Measurements from ENCODE around the gene RUSC1.
"Not testable (repeated sequence)": the region's sequence is repeated elsewhere in the genome, so short reads cannot be mapped to it uniquely, and the experiment has no call there.

The RUSC1 gene

DNA sequence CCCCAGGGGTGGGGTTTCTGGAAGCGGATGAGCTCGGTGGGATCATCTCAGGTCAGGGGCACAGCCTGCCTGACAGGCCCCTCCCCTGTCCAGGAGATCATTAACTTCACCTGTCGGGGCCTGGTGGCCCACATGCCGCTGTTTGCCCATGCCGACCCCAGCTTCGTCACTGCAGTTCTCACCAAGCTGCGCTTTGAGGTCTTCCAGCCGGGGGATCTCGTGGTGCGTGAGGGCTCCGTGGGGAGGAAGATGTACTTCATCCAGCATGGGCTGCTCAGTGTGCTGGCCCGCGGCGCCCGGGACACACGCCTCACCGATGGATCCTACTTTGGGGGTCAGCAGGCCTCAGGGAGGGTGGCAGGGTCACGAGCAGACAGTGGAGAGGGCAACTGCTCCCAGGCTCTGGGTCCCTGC lies 35.1 kb upstream of the RUSC1 start:
- H3K9me3 ChIP-seq (ENCODE audit: low read length), result no peaks in the 10 kb centered on the region
- H2AFZ ChIP-seq (ENCODE audit: low read depth, low read length), result no peak overlapping the region
- no peaks in the 10 kb centered on the region for H3K27me3 ChIP-seq (ENCODE audit: insufficient read depth, low read length)
- no peak overlapping the region for H3K4me3 ChIP-seq (ENCODE audit: low read length)
- peaks cover 49% of the 10 kb centered on the region for H3K36me3 ChIP-seq (ENCODE audit: insufficient read depth, low read length)
- no peaks in the 10 kb centered on the region for H3K4me1 ChIP-seq (ENCODE audit: insufficient read depth, low read length)

DNA sequence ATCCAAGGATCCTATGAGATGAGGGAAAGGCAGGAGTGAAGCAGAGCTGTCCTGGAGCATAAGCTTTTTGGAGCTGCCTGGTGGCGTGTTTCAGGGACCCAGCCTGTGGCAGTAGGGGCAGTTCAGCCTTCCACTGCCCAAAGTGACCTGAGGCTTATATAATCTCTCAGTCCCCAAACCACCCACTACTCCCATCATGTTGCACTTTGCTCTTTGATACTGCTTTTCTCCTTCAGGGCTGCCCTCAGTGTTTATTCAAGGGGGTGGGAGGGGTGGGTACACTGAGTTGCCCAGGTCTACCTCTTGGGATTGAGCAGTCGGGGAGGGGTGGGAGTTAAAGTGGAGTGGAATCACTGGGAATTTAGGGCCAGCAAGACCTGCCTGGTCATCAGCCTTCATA lies 34.1 kb upstream of the RUSC1 start:
- no peaks in the 10 kb centered on the region for H3K4me1 ChIP-seq (ENCODE audit: insufficient read depth, low read length)
- H3K36me3 ChIP-seq (ENCODE audit: insufficient read depth, low read length), result peaks cover 49% of the 10 kb centered on the region
- H3K4me3 ChIP-seq (ENCODE audit: low read length), result no peak overlapping the region
- no peaks in the 10 kb centered on the region for H3K9me3 ChIP-seq (ENCODE audit: low read length)
- no peaks in the 10 kb centered on the region for H3K27me3 ChIP-seq (ENCODE audit: insufficient read depth, low read length)
- H2AFZ ChIP-seq (ENCODE audit: low read depth, low read length), result no peak overlapping the region

DNA sequence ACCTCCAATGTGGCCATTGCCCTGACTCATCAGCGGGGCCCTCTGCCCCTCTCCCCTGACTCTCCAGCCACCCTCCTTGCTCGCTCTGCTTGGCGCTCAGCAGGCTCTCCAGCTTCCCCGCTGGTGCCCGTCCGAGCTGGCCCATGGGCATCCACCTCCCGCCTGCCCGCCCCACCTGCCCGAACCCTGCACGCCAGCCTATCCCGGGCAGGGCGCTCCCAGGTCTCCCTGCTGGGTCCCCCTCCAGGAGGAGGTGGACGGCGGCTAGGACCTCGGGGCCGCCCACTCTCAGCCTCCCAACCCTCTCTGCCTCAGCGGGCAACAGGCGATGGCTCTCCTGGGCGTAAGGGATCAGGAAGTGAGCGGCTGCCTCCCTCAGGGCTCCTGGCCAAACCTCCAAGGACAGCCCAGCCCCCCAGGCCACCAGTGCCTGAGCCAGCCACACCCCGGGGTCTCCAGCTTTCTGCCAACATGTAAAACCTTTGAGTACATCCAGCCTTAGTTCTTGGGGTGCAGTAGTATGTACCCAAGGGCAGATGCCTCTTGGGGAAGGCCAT lies 32.6 kb upstream of the RUSC1 start:
- Histone ChIP-seq H3K4me3 (ENCODE audit: low read length) (no peak overlapping the region), H3K9me3 (ENCODE audit: low read length) (no peaks in the 10 kb centered on the region), H3K4me1 (ENCODE audit: insufficient read depth, low read length) (no peaks in the 10 kb centered on the region), H3K27me3 (ENCODE audit: insufficient read depth, low read length) (no peaks in the 10 kb centered on the region), H2AFZ (ENCODE audit: low read depth, low read length) (no peak overlapping the region), H3K36me3 (ENCODE audit: insufficient read depth, low read length) (peaks cover 39% of the 10 kb centered on the region)

DNA sequence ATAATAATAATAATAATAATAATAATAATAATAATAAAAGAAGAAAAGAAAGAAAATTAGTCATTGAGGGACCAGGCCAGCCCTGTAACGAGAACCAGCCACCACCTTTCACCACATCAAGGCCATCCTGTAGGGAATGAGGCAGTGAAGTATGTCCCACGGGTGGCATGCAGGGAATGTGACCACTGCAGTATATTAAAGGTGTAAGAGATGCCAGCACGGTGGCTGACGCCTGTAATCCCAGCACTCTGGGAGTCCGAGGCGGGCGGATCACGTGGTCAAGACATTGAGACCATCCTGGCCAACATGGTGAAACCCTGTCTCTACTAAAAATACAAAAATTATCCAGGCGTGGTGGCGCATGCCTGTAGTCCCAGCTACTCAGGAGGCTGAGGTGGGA lies 29.7 kb upstream of the RUSC1 start:
- peaks cover 22% of the 10 kb centered on the region for H3K27me3 ChIP-seq (ENCODE audit: insufficient read depth, low read length)
- not testable (repeated sequence) for H3K4me1 ChIP-seq (ENCODE audit: insufficient read depth, low read length); H3K4me3 ChIP-seq (ENCODE audit: low read length); H2AFZ ChIP-seq (ENCODE audit: low read depth, low read length)
- H3K9me3 ChIP-seq (ENCODE audit: low read length), result peaks cover 15% of the 10 kb centered on the region
- H3K36me3 ChIP-seq (ENCODE audit: insufficient read depth, low read length), result peaks cover 19% of the 10 kb centered on the region

DNA sequence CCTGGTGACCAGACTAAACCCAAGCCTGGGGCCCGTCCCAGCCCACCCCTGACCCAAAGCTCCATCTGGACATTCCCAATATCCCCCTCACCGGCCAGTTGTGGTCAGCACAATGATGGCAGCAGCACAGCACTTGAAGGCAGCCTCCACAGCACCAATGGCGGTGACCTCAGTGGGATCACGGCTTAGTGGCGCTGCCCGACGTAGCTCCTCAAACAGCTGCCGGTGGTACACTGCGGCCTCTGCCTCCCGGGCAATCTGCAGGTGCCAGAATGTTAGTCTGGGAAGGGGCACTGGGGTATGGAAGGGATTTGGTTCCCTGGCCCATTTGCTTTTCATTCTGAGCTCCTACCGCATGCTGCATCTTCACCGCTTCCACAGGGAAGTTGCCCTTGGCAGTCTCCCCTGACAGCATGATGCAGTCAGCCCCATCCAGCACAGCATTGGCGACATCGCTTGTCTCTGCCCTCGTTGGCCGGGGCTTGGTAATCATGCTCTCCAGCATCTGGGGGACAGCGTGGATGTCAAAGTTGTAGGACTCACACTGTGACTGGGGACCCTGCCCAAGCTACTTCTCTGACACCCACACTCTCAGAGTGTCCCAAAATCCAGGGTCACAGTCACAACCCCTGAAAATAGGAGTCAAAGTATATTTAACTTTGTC lies 27.5 kb upstream of the RUSC1 start:
- Histone ChIP-seq H3K4me1 (ENCODE audit: insufficient read depth, low read length) (peaks cover 7% of the 10 kb centered on the region), H3K4me3 (ENCODE audit: low read length) (no peak overlapping the region), H3K27me3 (ENCODE audit: insufficient read depth, low read length) (peaks cover 22% of the 10 kb centered on the region), H3K9me3 (ENCODE audit: low read length) (peaks cover 15% of the 10 kb centered on the region), H3K36me3 (ENCODE audit: insufficient read depth, low read length) (peaks cover 7% of the 10 kb centered on the region), H2AFZ (ENCODE audit: low read depth, low read length) (no peak overlapping the region)

DNA sequence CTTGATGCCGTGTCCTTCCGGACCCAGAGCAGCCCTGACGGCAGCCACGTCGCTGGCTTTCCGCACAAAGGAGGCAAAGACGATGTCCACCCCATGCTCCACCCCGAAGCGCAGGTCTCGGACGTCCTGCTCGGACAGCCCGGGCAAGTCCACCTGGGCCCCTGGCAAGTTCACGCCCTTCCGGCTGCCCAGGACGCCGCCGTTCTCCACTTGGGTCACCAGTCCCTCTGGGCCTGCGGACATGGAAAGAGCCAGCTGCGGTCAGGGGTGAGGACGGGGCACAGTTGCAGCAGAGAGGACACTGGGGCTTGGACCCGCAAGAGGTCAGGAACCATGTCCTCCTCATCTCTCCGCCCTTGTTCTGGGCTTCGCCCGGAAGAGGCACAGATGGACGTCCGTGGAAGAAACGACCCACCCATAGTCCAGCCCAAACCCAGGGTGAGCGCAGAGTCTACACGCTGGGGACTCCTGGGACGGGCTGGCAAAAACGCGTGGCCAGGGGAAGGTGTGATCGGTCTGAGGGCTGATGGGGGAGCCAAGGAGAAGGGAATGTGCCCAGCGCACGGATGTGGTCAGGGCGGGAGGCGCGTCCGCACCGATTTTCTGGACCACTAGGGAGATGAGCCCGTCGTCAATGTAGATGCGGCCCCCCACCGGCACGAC lies 26.0 kb upstream of the RUSC1 start:
- H3K4me1 ChIP-seq (ENCODE audit: insufficient read depth, low read length), result peaks cover 7% of the 10 kb centered on the region
- peaks cover 22% of the 10 kb centered on the region for H3K27me3 ChIP-seq (ENCODE audit: insufficient read depth, low read length)
- H2AFZ ChIP-seq (ENCODE audit: low read depth, low read length), result no peak overlapping the region
- no peaks in the 10 kb centered on the region for H3K36me3 ChIP-seq (ENCODE audit: insufficient read depth, low read length)
- no peak overlapping the region for H3K4me3 ChIP-seq (ENCODE audit: low read length)
- H3K9me3 ChIP-seq (ENCODE audit: low read length), result peaks cover 15% of the 10 kb centered on the region

DNA sequence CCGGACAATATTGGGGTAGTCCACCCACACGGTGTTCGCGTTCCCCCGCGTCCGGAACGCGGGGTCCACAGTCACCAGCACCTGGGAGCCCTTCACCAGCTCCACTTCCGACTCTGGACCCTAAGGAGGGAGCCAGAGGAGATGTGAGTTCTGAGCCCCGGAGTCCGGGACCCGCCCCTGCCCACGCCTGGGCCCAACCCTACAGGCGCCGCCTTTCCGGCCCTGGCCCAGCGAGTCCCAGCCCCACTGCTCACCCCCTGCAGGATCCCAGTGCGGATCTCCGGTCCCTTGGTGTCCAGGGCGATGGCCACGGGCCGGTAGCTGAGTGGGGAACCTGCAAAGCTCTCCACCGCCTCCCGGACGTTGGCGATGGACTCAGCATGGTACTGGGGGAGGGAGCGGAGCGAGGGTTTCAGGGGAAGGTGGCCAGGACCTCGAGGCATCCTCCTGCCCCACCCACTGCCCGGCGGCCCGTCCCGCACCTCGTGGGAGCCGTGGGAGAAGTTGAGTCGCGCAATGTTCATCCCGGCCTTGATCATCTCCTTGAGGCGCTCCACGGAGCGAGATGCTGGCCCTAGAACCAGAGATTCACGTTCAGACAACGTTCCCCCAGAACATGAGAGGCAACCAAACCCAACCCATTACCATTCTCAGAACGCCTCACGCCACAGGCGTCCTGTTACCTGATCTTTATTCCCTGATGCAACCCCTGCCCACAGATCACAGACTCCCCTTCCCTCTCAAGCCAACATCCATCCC lies 25.3 kb upstream of the RUSC1 start:
- peaks cover 15% of the 10 kb centered on the region for H3K9me3 ChIP-seq (ENCODE audit: low read length)
- H3K4me1 ChIP-seq (ENCODE audit: insufficient read depth, low read length), result peaks cover 7% of the 10 kb centered on the region
- H3K36me3 ChIP-seq (ENCODE audit: insufficient read depth, low read length), result no peaks in the 10 kb centered on the region
- H3K27me3 ChIP-seq (ENCODE audit: insufficient read depth, low read length), result peaks cover 22% of the 10 kb centered on the region
- no peak overlapping the region for H2AFZ ChIP-seq (ENCODE audit: low read depth, low read length)
- H3K4me3 ChIP-seq (ENCODE audit: low read length), result no peak overlapping the region

DNA sequence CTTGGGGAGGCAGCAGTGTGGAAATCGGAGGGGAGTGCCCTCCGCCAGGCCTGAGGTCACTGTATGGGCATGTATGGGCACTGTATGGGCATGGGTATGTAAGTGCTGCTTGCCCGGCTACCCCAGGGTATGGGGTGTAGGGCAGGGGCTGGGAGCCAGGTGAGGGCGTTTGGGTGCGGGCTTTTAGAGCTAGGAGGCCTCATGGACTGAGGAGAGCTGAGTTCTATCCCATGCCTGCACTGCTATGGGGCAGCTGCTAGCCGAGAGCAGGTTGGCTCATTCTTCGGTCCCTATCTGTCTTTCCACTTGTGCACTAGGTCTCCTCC lies 24.8 kb upstream of the RUSC1 start:
- H3K27me3 ChIP-seq (ENCODE audit: insufficient read depth, low read length), result peaks cover 22% of the 10 kb centered on the region
- H3K4me1 ChIP-seq (ENCODE audit: insufficient read depth, low read length), result peaks cover 7% of the 10 kb centered on the region
- no peaks in the 10 kb centered on the region for H3K36me3 ChIP-seq (ENCODE audit: insufficient read depth, low read length)
- H3K4me3 ChIP-seq (ENCODE audit: low read length), result no peak overlapping the region
- no peak overlapping the region for H2AFZ ChIP-seq (ENCODE audit: low read depth, low read length)
- H3K9me3 ChIP-seq (ENCODE audit: low read length), result peaks cover 15% of the 10 kb centered on the region

DNA sequence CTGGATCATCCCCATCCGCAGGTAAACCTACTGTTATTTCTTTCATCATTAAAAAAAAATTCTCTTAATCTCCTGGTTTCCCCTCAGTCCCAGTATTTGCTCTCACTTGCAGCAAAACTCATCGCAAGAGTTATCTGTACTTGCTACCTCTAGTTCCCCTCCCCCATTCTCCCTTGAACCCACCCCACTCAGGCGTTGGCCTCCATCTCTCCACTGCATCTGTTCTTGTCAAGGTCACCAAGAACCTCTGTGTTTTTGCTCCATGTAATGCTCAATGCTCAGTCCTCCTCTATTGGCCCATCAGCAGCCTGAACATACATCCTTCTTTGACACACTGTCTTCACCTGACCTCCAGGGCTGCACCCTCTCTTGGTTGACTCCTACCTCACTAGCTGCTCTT lies 24.0 kb upstream of the RUSC1 start:
- peaks cover 7% of the 10 kb centered on the region for H3K4me1 ChIP-seq (ENCODE audit: insufficient read depth, low read length)
- H3K36me3 ChIP-seq (ENCODE audit: insufficient read depth, low read length), result no peaks in the 10 kb centered on the region
- H3K27me3 ChIP-seq (ENCODE audit: insufficient read depth, low read length), result peaks cover 22% of the 10 kb centered on the region

DNA sequence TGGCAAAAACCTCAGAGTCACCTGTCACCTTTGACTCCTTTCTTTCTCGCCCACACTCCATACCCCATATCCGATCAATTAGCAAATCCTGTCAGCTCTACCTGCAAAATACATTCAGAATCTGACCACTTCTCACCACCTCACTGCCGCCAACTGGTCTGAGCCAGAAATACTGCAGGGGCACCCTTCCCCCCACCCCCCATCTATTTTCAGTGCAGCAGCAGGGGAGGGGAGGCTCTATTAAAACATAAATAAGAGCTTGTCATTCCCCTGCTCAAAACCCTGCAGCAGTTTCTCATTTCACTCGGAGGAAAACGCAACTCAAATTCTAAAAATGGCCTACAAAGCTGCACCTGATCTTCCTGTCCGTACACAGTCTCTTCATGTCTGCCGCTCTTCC lies 23.3 kb upstream of the RUSC1 start:
- Histone ChIP-seq H3K9me3 (ENCODE audit: low read length) (peaks cover 15% of the 10 kb centered on the region), H3K4me3 (ENCODE audit: low read length) (no peak overlapping the region), H3K36me3 (ENCODE audit: insufficient read depth, low read length) (no peaks in the 10 kb centered on the region), H3K4me1 (ENCODE audit: insufficient read depth, low read length) (peaks cover 7% of the 10 kb centered on the region), H3K27me3 (ENCODE audit: insufficient read depth, low read length) (peaks cover 22% of the 10 kb centered on the region), H2AFZ (ENCODE audit: low read depth, low read length) (no peak overlapping the region)

More for the DNA sequence above, 24.0 kb upstream of the RUSC1 start:
- H2AFZ ChIP-seq (ENCODE audit: low read depth, low read length), result no peak overlapping the region
- peaks cover 15% of the 10 kb centered on the region for H3K9me3 ChIP-seq (ENCODE audit: low read length)
- H3K4me3 ChIP-seq (ENCODE audit: low read length), result no peak overlapping the region

DNA sequence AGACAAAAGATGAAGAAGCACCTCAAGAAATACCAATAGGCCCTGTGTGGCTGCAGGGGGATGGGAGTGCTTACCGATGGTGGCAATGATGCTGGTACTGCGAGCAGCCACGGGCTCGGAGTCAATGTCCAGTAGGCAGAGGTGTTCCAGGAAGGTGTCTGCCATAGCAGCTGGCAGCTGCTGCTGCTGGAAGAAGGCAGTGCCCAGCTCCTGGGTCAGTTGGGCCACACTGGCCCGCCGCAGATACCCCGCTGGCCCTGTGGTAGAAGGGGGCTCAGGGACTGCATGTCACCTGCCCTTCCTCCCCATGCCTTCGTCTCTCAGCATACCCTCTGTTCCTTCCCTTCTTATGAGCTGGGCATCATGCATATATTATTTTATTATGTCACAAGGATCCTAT lies 20.7 kb upstream of the RUSC1 start:
- H3K36me3 ChIP-seq (ENCODE audit: insufficient read depth, low read length), result no peaks in the 10 kb centered on the region
- H3K27me3 ChIP-seq (ENCODE audit: insufficient read depth, low read length), result peaks cover 10% of the 10 kb centered on the region
- peaks cover 6% of the 10 kb centered on the region for H3K9me3 ChIP-seq (ENCODE audit: low read length)
- no peak overlapping the region for H3K4me3 ChIP-seq (ENCODE audit: low read length)
- peaks cover 7% of the 10 kb centered on the region for H3K4me1 ChIP-seq (ENCODE audit: insufficient read depth, low read length)
- H2AFZ ChIP-seq (ENCODE audit: low read depth, low read length), result no peak overlapping the region

DNA sequence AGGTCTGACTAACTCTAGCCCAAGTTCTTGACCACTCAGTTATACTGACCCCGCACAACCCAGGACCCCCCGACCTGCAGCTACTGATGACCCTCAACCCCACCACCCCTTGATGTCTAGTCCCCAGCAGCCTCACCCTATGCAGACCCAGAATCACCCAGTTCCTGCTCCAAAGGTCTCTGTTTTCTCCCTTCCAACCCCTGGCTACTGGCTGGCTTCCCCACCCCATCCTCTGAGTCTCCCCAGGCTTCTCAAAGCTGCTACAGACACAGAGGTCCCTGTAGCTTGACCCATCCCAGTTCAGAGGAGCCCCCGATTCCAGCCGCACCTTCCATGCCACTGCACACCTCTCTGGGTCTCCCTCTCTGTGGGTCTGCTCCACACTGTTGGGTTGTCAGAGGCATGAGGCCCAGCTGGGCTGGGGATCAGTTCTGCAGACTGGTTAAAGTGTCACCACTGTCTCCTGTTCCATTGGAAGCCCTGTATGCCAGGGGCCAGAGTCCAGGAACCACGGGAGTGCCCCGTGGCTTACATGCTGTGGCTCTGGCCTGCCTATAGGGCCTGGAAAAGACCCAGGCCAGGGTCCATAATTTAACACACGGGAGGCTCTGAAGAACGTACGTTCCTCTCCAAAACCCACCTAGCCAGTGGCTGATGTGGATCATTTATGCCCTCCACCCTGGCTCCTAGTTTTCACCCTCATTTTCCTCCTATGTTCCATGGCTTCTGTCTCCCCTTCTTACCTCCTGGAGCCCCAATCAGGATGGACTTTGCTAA lies 20.0 kb upstream of the RUSC1 start:
- Histone ChIP-seq H3K36me3 (ENCODE audit: insufficient read depth, low read length) (no peaks in the 10 kb centered on the region), H2AFZ (ENCODE audit: low read depth, low read length) (no peak overlapping the region), H3K9me3 (ENCODE audit: low read length) (peaks cover 3% of the 10 kb centered on the region), H3K27me3 (ENCODE audit: insufficient read depth, low read length) (peaks cover 2% of the 10 kb centered on the region), H3K4me3 (ENCODE audit: low read length) (no peak overlapping the region), H3K4me1 (ENCODE audit: insufficient read depth, low read length) (peaks cover 7% of the 10 kb centered on the region)

Data from neuron (in vitro differentiated cells).